WTC11 (cell line): Measurements from ENCODE around the gene LAMTOR4. TPM values are rescaled to one million over a fixed set of nuclear protein-coding genes. Genes with fewer than 3 reads are reported as not detected.

Experiments
- ATAC-seq: fragments of 200-7000 bp; cut with Tn5 transposase; 2 replicates; pipeline ENCODE4 v1.10.0; 2021; ENCODE audit warnings: mild to moderate bottlenecking, moderate library complexity
- CTCF ChIA-PET: fragments of 300-600 bp; sonication (Branson Sonifier 250); formaldehyde crosslinking; loops from one replicate; lab custom pipeline; 2021; ENCODE audit warnings: antibody characterized with exemption; lab: Charles Lee
- POLR2A ChIA-PET: fragments of 350-600 bp; sonication (Branson Sonifier 250); formaldehyde crosslinking; loops from one replicate; lab custom pipeline; 2021; ENCODE audit warnings: antibody characterized with exemption; lab: Charles Lee
- DNase-seq: peaks from one replicate; pipeline ENCODE4 v3.0.0; 2021; ENCODE audit warnings: low spot score
- H3K27ac Mint-ChIP-seq: 2 replicates; pipeline ENCODE4 v1.8.0; 2021; ENCODE audit warnings: mixed read lengths
- H3K27me3 Mint-ChIP-seq: 2 replicates; pipeline ENCODE4 v1.8.0; 2021; ENCODE audit warnings: low read depth, mild to moderate bottlenecking, moderate library complexity, mixed read lengths
- H3K36me3 Mint-ChIP-seq: 2 replicates; pipeline ENCODE4 v1.8.0; 2021; ENCODE audit warnings: mixed read lengths
- H3K4me1 Mint-ChIP-seq: 2 replicates; pipeline ENCODE4 v1.8.0; 2022; ENCODE audit warnings: mixed read lengths
- H3K4me3 Mint-ChIP-seq: 2 replicates; pipeline ENCODE4 v1.8.0; 2021; ENCODE audit warnings: mild to moderate bottlenecking, moderate library complexity, mixed read lengths
- H3K9me3 Mint-ChIP-seq: 2 replicates; pipeline ENCODE4 v1.8.0; 2021; ENCODE audit warnings: mixed read lengths
- ELF4 ChIP-seq: sonication (generic); formaldehyde crosslinking; IDR thresholded peaks from 2 replicates; pipeline ENCODE4 v1.8.1; 2022; ENCODE audit warnings: low read depth, mild to moderate bottlenecking, moderate library complexity, missing genetic modification reagents
- GABPB1 ChIP-seq: sonication (generic); formaldehyde crosslinking; IDR thresholded peaks from 2 replicates; pipeline ENCODE4 v1.8.1; 2023; ENCODE audit warnings: mild to moderate bottlenecking, missing genetic modification reagents
- GRHL2 ChIP-seq: fragments of 250-450 bp; sonication (Bioruptor Pico); IDR thresholded peaks from 2 replicates; pipeline ENCODE4 v1.8.0; 2022; ENCODE audit warnings: mild to moderate bottlenecking, moderate library complexity; ENCODE audit not compliant: insufficient replicate concordance, severe bottlenecking
- GTF2I ChIP-seq: fragments of 250-450 bp; sonication (Bioruptor Pico); conservative IDR thresholded peaks from 2 replicates; pipeline ENCODE4 v1.4.0; 2021; ENCODE audit warnings: mild to moderate bottlenecking
- NFATC4 ChIP-seq: fragments of 250-450 bp; sonication (Bioruptor Pico); IDR thresholded peaks from 2 replicates; pipeline ENCODE4 v1.9.0; 2021; ENCODE audit warnings: mild to moderate bottlenecking
- NFE2L1 ChIP-seq: sonication (generic); formaldehyde crosslinking; IDR thresholded peaks from 2 replicates; pipeline ENCODE4 v1.8.1; 2023; ENCODE audit warnings: missing genetic modification reagents
- NR3C1 ChIP-seq: sonication (generic); formaldehyde crosslinking; conservative IDR thresholded peaks from 2 replicates; pipeline ENCODE4 v1.8.1; 2023; ENCODE audit warnings: low read depth, mild to moderate bottlenecking, missing genetic modification reagents
- OVOL2 ChIP-seq: fragments of 250-450 bp; sonication (Bioruptor Pico); IDR thresholded peaks from 2 replicates; pipeline ENCODE4 v1.9.0; 2021; ENCODE audit warnings: mild to moderate bottlenecking, borderline replicate concordance
- SP1 ChIP-seq: sonication (generic); formaldehyde crosslinking; conservative IDR thresholded peaks from 2 replicates; pipeline ENCODE4 v1.8.1; 2022; ENCODE audit warnings: missing genetic modification reagents
- ZBTB21 ChIP-seq: sonication (generic); formaldehyde crosslinking; IDR thresholded peaks from 2 replicates; pipeline ENCODE4 v1.8.1; 2023; ENCODE audit warnings: mild to moderate bottlenecking, missing genetic modification reagents, borderline replicate concordance
- ZNF219 ChIP-seq: sonication (generic); formaldehyde crosslinking; IDR thresholded peaks from 2 replicates; pipeline ENCODE4 v1.8.0; 2023; ENCODE audit warnings: missing genetic modification reagents, mild to moderate bottlenecking, borderline replicate concordance
- total RNA-seq: library from RNA; stranded (reverse); gene quantifications from 3 replicates; pipeline ENCODE4 v1.2.3, GENCODE V29; 2021
- TF ChIP-seq, protein P1 (sequence below): sonication (generic); formaldehyde crosslinking; IDR thresholded peaks from 2 replicates; pipeline ENCODE4 v1.8.0; 2023; ENCODE audit warnings: missing genetic modification reagents, mild to moderate bottlenecking, borderline replicate concordance
- TF ChIP-seq, protein P2 (sequence below): sonication (generic); formaldehyde crosslinking; IDR thresholded peaks from 2 replicates; pipeline ENCODE4 v1.8.1; 2023; ENCODE audit warnings: mild to moderate bottlenecking, missing genetic modification reagents
- TF ChIP-seq, protein P3 (sequence below): sonication (generic); formaldehyde crosslinking; IDR thresholded peaks from 2 replicates; pipeline ENCODE4 v1.8.0; 2022; ENCODE audit warnings: mild to moderate bottlenecking, missing genetic modification reagents
- TF ChIP-seq, protein P4 (sequence below): sonication (generic); formaldehyde crosslinking; IDR thresholded peaks from 2 replicates; pipeline ENCODE4 v1.8.1; 2022; ENCODE audit warnings: low read depth, mild to moderate bottlenecking, moderate library complexity, missing genetic modification reagents, borderline replicate concordance
- TF ChIP-seq, protein P5 (sequence below): sonication (generic); formaldehyde crosslinking; IDR thresholded peaks from 2 replicates; pipeline ENCODE4 v1.8.0; 2023; ENCODE audit warnings: missing genetic modification reagents

The LAMTOR4 gene
- total RNA-seq, 1 experiment from 2014 or later, result 199 TPM

DNA sequence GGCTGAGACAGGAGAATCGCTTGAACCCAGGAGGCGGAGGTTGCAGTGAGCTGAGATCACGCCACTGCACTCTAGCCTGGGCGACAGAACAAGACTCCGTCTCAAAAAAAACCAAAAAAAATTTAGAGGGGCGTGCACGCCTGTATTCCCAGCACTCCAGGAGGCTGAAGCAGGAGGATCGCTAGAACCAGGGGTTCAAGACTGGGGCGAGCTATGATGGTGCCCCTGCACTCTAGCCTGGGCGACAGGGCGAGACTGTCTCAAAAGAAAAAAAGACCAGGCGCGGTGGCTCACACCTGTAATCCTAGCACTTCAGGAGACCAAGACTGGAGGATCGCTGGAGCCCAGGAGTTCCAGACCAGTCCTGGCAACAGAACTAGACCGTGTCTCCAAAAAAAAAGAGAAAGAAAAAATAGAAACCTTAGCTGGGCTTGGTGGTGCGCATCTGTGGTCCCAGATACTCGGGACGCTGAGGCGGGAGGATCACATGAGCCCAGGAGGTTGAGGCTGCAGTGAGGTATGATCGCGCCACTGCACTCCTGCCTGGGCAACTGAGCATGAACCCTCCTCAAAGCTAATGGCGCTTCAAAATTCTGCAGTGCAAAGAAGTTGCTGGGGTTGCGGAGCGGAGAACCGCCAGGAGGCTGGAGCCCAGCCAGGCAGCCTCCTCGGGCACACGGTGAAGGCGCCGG is 22.3 kb upstream of the LAMTOR4 start (continued):
- TF ChIP-seq, protein P1, sequence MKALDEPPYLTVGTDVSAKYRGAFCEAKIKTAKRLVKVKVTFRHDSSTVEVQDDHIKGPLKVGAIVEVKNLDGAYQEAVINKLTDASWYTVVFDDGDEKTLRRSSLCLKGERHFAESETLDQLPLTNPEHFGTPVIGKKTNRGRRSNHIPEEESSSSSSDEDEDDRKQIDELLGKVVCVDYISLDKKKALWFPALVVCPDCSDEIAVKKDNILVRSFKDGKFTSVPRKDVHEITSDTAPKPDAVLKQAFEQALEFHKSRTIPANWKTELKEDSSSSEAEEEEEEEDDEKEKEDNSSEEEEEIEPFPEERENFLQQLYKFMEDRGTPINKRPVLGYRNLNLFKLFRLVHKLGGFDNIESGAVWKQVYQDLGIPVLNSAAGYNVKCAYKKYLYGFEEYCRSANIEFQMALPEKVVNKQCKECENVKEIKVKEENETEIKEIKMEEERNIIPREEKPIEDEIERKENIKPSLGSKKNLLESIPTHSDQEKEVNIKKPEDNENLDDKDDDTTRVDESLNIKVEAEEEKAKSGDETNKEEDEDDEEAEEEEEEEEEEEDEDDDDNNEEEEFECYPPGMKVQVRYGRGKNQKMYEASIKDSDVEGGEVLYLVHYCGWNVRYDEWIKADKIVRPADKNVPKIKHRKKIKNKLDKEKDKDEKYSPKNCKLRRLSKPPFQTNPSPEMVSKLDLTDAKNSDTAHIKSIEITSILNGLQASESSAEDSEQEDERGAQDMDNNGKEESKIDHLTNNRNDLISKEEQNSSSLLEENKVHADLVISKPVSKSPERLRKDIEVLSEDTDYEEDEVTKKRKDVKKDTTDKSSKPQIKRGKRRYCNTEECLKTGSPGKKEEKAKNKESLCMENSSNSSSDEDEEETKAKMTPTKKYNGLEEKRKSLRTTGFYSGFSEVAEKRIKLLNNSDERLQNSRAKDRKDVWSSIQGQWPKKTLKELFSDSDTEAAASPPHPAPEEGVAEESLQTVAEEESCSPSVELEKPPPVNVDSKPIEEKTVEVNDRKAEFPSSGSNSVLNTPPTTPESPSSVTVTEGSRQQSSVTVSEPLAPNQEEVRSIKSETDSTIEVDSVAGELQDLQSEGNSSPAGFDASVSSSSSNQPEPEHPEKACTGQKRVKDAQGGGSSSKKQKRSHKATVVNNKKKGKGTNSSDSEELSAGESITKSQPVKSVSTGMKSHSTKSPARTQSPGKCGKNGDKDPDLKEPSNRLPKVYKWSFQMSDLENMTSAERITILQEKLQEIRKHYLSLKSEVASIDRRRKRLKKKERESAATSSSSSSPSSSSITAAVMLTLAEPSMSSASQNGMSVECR, result no peak
- TF ChIP-seq ZNF219 (CRISPR knock-in tag), result no peak
- no peak for TF ChIP-seq ELF4 (CRISPR knock-in tag)
- TF ChIP-seq, protein P2, sequence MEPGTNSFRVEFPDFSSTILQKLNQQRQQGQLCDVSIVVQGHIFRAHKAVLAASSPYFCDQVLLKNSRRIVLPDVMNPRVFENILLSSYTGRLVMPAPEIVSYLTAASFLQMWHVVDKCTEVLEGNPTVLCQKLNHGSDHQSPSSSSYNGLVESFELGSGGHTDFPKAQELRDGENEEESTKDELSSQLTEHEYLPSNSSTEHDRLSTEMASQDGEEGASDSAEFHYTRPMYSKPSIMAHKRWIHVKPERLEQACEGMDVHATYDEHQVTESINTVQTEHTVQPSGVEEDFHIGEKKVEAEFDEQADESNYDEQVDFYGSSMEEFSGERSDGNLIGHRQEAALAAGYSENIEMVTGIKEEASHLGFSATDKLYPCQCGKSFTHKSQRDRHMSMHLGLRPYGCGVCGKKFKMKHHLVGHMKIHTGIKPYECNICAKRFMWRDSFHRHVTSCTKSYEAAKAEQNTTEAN (CRISPR knock-in tag), result no peak; the same call in 1 of the 2 replicates
- 0 out of 2 replicates have a peak, but pooled peaks have one; percentile 47 for TF ChIP-seq NFE2L1 (CRISPR knock-in tag)
- TF ChIP-seq NR3C1 (CRISPR knock-in tag), result no peak

DNA sequence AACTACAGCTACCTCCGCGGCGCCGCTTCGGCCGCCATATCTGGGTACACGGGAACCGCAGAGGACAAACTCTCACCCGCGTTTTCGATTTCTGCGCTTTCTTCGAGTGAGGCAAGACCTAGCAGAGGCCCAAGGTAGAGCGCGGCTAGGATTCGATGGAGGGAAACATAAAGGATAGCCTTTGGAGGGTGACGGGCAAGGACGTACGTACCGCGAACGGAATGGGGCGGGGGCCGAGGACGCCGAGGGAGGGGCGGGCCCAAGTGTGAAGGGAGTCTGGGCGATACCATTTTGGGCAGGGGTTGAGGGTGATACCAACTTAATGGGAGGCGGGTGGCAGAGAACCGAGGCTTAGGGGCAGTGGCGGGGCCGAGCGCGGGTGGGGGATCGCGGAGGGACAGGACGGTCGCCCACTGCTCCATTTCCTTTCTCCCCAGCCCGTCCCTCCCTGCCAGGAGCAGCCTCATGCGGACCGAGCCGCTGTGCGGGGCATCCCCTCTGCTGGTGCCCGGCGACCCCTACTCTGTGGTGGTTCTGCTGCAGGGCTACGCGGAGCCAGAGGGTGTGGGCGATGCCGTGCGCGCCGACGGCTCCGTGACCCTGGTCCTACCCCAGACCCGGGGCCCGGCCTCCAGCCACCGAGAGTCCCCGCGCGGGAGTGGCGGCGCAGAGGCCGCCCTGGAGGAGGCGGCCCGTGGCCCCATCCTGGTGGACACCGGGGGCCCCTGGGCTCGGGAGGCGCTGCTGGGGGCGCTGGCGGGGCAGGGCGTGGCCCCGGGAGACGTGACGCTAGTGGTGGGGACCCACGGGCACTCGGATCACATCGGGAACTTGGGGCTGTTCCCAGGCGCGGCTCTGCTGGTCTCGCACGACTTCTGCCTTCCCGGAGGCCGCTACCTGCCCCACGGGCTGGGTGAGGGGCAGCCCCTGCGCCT is 21.5 kb upstream of the LAMTOR4 start, which contains the start of gene MBLAC1:
Gene MBLAC1, plus strand, starts transcription at position 37 of the 935 bp plus-strand sequence. Its CDS starts 429 bp downstream, at position 466.
- peak; percentile 62 for ATAC-seq
- Mint-ChIP-seq H3K36me3 (peaks cover 2% of the 10 kb centered on the region; the same call in 1 of the 2 replicates), H3K4me1 (peaks cover 15% of the 10 kb centered on the region), H3K27ac (peak within 1 kb of the TSS; percentile 99), H3K27me3 (peaks cover 15% of the 10 kb centered on the region), H3K4me3 (peak within 1 kb of the TSS; percentile 99), H3K9me3 (no peaks in the 10 kb centered on the region)
- peak; percentile 86 for DNase-seq
- ChIA-PET POLR2A (interaction anchor here (0.6 to 2.3 kb wide), 5 partner anchors 22 to 529 kb away, joined by 3 to 21 read pairs (median 3); partner anchors contain the start of genes AP4M1, LAMTOR4, MCM7 and TMEM225B), CTCF (interaction anchor here (0.6 to 2.1 kb wide), 6 partner anchors 14 to 701 kb away, joined by 3 to 5 read pairs (median 3); partner anchors contain the start of gene AP4M1)
- no peak for TF ChIP-seq OVOL2 (CRISPR knock-in tag)
- TF ChIP-seq, protein P3, sequence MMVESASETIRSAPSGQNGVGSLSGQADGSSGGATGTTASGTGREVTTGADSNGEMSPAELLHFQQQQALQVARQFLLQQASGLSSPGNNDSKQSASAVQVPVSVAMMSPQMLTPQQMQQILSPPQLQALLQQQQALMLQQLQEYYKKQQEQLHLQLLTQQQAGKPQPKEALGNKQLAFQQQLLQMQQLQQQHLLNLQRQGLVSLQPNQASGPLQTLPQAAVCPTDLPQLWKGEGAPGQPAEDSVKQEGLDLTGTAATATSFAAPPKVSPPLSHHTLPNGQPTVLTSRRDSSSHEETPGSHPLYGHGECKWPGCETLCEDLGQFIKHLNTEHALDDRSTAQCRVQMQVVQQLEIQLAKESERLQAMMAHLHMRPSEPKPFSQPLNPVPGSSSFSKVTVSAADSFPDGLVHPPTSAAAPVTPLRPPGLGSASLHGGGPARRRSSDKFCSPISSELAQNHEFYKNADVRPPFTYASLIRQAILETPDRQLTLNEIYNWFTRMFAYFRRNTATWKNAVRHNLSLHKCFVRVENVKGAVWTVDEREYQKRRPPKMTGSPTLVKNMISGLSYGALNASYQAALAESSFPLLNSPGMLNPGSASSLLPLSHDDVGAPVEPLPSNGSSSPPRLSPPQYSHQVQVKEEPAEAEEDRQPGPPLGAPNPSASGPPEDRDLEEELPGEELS (CRISPR knock-in tag), result peak; percentile 28; the same call in 1 of the 2 replicates
- TF ChIP-seq NR3C1 (CRISPR knock-in tag), result no peak
- TF ChIP-seq GABPB1, result peak; percentile 30; the same call in 1 of the 2 replicates
- TF ChIP-seq, protein P4, sequence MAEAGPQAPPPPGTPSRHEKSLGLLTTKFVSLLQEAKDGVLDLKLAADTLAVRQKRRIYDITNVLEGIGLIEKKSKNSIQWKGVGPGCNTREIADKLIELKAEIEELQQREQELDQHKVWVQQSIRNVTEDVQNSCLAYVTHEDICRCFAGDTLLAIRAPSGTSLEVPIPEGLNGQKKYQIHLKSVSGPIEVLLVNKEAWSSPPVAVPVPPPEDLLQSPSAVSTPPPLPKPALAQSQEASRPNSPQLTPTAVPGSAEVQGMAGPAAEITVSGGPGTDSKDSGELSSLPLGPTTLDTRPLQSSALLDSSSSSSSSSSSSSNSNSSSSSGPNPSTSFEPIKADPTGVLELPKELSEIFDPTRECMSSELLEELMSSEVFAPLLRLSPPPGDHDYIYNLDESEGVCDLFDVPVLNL (CRISPR knock-in tag), result no peak
- TF ChIP-seq NFATC4, result no peak
- TF ChIP-seq GRHL2 (CRISPR knock-in tag), result no peak
- TF ChIP-seq, protein P1, result peak; percentile 49; the same call in 1 of the 2 replicates
- TF ChIP-seq, protein P5, sequence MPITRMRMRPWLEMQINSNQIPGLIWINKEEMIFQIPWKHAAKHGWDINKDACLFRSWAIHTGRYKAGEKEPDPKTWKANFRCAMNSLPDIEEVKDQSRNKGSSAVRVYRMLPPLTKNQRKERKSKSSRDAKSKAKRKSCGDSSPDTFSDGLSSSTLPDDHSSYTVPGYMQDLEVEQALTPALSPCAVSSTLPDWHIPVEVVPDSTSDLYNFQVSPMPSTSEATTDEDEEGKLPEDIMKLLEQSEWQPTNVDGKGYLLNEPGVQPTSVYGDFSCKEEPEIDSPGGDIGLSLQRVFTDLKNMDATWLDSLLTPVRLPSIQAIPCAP (CRISPR knock-in tag), result 0 out of 2 replicates have a peak, but pooled peaks have one; percentile 2
- TF ChIP-seq GTF2I, result no peak
- TF ChIP-seq SP1 (CRISPR knock-in tag), result peak; percentile 72
- no peak for TF ChIP-seq ZBTB21
